ENCODE measurements around the gene SLC7A8. TPM values are rescaled to one million over a fixed set of nuclear protein-coding genes. Genes with fewer than 3 reads are reported as not detected.

Gene SLC7A8
- total and polyA plus RNA-seq, 8 donors = 1.2 to 102 (median 32.0) TPM

DNA sequence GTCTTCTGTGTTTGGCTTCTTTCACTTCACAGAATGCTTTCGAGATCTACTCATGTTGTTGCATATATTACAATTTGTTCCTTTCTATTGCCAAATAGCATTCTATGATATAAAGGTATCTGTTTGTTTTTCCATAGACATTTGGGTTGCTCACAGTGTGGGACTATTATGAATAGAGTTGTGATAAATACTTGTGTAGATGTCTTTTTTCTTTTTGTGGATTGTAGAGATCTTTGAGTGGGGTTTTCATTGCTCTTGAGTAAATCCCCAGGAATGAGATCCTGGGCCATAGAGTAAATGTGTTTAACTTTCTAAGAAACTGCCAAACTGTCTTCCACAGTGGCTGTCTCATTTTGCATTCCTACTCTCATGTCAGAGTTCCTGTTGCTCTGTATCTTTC is 39.5 kb downstream of the SLC7A8 start:
- intact Hi-C loops (cut with DNase I; ENCODE audit: low total_unique reads) = no loop called here
- TF ChIP-seq, protein P1, sequence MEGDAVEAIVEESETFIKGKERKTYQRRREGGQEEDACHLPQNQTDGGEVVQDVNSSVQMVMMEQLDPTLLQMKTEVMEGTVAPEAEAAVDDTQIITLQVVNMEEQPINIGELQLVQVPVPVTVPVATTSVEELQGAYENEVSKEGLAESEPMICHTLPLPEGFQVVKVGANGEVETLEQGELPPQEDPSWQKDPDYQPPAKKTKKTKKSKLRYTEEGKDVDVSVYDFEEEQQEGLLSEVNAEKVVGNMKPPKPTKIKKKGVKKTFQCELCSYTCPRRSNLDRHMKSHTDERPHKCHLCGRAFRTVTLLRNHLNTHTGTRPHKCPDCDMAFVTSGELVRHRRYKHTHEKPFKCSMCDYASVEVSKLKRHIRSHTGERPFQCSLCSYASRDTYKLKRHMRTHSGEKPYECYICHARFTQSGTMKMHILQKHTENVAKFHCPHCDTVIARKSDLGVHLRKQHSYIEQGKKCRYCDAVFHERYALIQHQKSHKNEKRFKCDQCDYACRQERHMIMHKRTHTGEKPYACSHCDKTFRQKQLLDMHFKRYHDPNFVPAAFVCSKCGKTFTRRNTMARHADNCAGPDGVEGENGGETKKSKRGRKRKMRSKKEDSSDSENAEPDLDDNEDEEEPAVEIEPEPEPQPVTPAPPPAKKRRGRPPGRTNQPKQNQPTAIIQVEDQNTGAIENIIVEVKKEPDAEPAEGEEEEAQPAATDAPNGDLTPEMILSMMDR (IDR thresholded peaks at IDR 0.05) = no peak
- TF ChIP-seq POLR2AphosphoS5 (IDR thresholded peaks at IDR 0.05) (no peak), EP300 (IDR thresholded peaks at IDR 0.05) (no peak), POLR2A (IDR thresholded peaks at IDR 0.05) (no peak)
- Histone ChIP-seq H3K36me3 (peaks cover 14 to 34% (median 25%) of the 10 kb centered on the region in 4 donors), H3K9me3 (no peaks in the 10 kb centered on the region), H3K27ac (peak overlapping the region in 2 of 5 donors; percentile 10 to 93), H3K4me3 (no peak overlapping the region), H3K4me1 (peaks cover 9 to 87% (median 43%) of the 10 kb centered on the region in 4 donors), H3K27me3 (no peaks in the 10 kb centered on the region)
- 61 to 90% (median 73%) methylated on average over 1 of the region's 1 CpG for whole genome bisulfite sequencing, 5 donors
- no peak for DNase-seq

DNA sequence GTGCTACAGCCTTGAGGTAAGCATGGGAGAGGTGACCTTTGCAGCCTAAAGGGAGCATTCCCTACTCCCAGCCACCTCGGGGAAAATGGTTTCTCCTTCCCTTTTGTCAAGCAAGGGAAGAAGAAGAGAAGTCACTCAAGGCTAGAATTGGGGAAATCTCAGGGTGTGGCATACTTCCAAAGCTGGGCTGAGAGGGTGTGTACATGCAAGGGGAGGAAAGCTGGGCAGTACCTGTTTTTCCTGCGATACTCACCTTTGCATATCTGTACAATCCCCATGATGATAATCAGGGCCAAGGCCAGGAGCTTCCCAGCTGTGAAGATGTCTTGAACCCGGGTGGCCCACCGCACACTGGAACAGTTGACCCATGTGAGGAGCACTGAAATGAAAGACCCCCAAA is 40.6 kb downstream of the SLC7A8 start:
- TF ChIP-seq POLR2AphosphoS5 (IDR thresholded peaks at IDR 0.05) = no peak
- TF ChIP-seq, protein P1 (IDR thresholded peaks at IDR 0.05) = no peak
- TF ChIP-seq EP300 (IDR thresholded peaks at IDR 0.05) = no peak
- TF ChIP-seq POLR2A (IDR thresholded peaks at IDR 0.05) = no peak
- intact Hi-C loops (cut with DNase I; ENCODE audit: low total_unique reads) = no loop called here
- WGBS, 5 donors = 58 to 82% (median 65%) methylated on average over 4 of the region's 4 CpGs
- Histone ChIP-seq H3K27ac (peak overlapping the region in 4 of 5 donors; percentile 23 to 93 (median 43)), H3K27me3 (no peaks in the 10 kb centered on the region), H3K4me1 (peaks cover 15 to 90% (median 48%) of the 10 kb centered on the region in 4 donors), H3K36me3 (peaks cover 14 to 44% (median 36%) of the 10 kb centered on the region in 4 donors), H3K9me3 (no peaks in the 10 kb centered on the region), H3K4me3 (no peak overlapping the region)
- no peak for DNase-seq

DNA sequence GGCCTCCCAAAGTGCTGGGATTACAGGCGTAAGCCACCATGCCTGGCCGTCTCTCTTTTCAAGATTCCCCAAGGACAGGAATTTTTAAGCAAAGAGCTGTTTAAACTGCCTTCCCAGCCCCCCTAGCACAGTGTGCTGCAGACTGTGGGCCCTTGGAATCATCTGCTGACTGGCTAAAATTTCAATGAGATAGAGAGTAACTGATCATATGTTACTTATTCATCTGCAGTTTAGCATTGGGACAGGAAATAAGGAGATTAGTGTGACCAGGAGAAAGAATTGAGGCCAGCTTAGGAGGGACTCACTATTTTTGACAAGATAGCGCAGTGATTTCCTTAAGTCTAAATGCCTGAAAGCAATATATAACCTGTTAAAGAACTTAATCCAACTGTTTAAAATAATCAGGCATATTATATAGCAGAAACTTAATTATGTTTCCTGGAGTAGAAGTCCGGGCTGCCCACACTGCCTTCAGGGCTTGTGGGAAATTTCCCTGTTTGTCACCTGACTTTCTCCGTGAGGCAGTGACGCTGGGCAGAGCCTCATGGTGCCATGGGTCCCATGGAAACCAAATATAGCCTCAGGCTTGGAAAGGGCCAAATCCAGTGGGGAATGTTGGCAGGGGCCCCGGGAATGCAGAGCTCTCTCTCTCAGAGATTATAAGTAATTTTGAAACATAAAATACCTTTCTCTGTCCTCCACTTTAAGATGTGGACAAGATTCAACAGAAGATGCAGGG is 41.6 kb downstream of the SLC7A8 start:
- Histone ChIP-seq H3K9me3 (no peaks in the 10 kb centered on the region), H3K27me3 (no peaks in the 10 kb centered on the region), H3K4me1 (peaks cover 21 to 90% (median 51%) of the 10 kb centered on the region in 4 donors), H3K4me3 (no peak overlapping the region), H3K27ac (peak overlapping the region in 4 of 5 donors; percentile 23 to 93 (median 46)), H3K36me3 (peaks cover 21 to 53% (median 43%) of the 10 kb centered on the region in 4 donors)
- peak; percentile 78 to 79 for DNase-seq
- WGBS, 5 donors = 52 to 58% (median 56%) methylated on average over 7 of the region's 7 CpGs
- TF ChIP-seq POLR2A (IDR thresholded peaks at IDR 0.05) (no peak), EP300 (IDR thresholded peaks at IDR 0.05) (peak; percentile 72), POLR2AphosphoS5 (IDR thresholded peaks at IDR 0.05) (peak in 2 of 3 donors; percentile 32 to 93)
- intact Hi-C loops (cut with DNase I; ENCODE audit: low total_unique reads) = no loop called here

DNA sequence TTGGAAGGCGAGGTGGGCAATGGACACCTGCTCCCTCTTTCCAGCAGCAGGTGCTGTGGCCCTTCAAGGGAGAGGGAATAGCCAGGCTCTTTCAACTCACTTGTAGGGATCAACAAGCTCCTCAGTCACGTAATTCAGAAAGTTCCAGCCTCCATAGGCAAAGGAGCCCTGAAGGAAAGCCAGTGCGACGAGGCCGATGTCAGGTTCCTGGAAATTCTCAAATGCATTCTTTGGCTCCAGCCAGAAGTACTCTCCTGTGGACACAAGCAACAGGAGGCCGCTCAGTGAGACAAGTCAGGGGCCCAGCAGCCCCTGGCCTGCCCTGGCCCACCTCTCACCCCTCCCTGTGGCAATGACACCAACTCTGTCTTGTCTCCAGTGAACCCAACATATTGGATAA is 43.1 kb downstream of the SLC7A8 start:
- H3K27ac ChIP-seq = peak overlapping the region in 3 of 5 donors; percentile 41 to 93 (median 47)
- peaks cover 25 to 69% (median 56%) of the 10 kb centered on the region in 4 donors for H3K36me3 ChIP-seq
- TF ChIP-seq EP300 (IDR thresholded peaks at IDR 0.05) (no peak), POLR2AphosphoS5 (IDR thresholded peaks at IDR 0.05) (no peak), POLR2A (IDR thresholded peaks at IDR 0.05) (no peak)
- TF ChIP-seq, protein P1 (IDR thresholded peaks at IDR 0.05) = no peak
- no peak overlapping the region for H3K4me3 ChIP-seq
- intact Hi-C loops (cut with DNase I; ENCODE audit: low total_unique reads) = no loop called here
- no peaks in the 10 kb centered on the region for H3K27me3 ChIP-seq
- H3K9me3 ChIP-seq = no peaks in the 10 kb centered on the region
- no peak for DNase-seq
- H3K4me1 ChIP-seq = peaks cover 19 to 78% (median 37%) of the 10 kb centered on the region in 4 donors
- WGBS, 5 donors = 77 to 89% (median 87%) methylated on average over 6 of the region's 6 CpGs
